GM21381 (cell line): ENCODE results near the gene GTF3C2.
"Not testable (repeated sequence)": the region's sequence is repeated elsewhere in the genome, so short reads cannot be mapped to it uniquely, and the experiment has no call there.

Experiments
- ATAC-seq: cut with Tn5 transposase; IDR thresholded peaks from one replicate; pipeline ENCODE4 v1.9.1; 2021; ENCODE audit warnings: mild to moderate bottlenecking, moderate library complexity; ENCODE audit not compliant: unreplicated experiment

Gene GTF3C2

GRCh38 chr2:27372937-27373336 is 16.4 kb upstream of the GTF3C2 start:
- no peak for ATAC-seq

GRCh38 chr2:27370816-27371620 is 14.5 kb upstream of the GTF3C2 start:
- peak; percentile 10 for ATAC-seq

- peak; percentile 89 for ATAC-seq
Observed at GRCh38 chr2:27370026-27370815, 13.7 kb upstream of the GTF3C2 start, which contains the start of the genes EIF2B4 and SNX17. Gene EIF2B4 (minus strand): TSS chr2:27370338. CDS start chr2:27370314, 24 bp downstream. Gene SNX17 (plus strand): TSS chr2:27370616. CDS start chr2:27370744, 128 bp downstream.

- peak; percentile 7 for ATAC-seq
Observed at GRCh38 chr2:27369471-27370025, 13.0 kb upstream of the GTF3C2 start.

- ATAC-seq: no peak
Observed at GRCh38 chr2:27363933-27364332, 7.4 kb upstream of the GTF3C2 start.

GRCh38 chr2:27362678-27363420 is 6.3 kb upstream of the GTF3C2 start:
- ATAC-seq: no peak

DNA sequence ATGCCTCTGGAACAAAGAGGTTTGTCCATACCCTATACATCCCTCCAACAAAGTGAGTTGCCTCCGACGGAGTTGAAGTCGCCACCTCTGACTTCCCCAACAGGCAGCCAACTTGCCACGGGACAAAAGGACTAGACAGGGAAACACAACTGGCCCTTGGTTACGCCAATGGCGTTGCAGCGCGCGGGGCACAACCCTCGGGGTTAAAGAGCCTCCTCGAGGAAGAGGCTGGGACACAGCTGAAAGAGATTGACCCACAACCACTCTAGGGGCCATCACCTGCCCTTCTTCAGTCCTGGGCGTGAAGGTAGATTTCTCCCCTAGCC is 545 bp downstream of the GTF3C2 start:
- peak; percentile 40 for ATAC-seq

DNA sequence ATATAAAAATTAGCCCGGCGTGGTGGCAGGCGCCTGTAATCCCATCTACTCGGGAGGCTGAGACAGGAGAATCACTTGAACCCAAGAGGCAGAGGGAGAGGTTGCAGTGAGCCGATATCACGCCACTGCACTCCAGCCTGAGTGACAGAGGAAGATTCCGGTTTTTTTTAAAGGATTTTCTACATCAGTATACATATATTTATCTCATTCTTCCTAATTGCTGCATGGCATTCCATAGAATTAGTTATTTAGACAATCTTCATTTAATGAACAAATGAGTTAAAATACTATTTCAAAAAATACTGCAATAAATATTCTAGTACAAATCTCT is 2.0 kb downstream of the GTF3C2 start:
- ATAC-seq: no peak

DNA sequence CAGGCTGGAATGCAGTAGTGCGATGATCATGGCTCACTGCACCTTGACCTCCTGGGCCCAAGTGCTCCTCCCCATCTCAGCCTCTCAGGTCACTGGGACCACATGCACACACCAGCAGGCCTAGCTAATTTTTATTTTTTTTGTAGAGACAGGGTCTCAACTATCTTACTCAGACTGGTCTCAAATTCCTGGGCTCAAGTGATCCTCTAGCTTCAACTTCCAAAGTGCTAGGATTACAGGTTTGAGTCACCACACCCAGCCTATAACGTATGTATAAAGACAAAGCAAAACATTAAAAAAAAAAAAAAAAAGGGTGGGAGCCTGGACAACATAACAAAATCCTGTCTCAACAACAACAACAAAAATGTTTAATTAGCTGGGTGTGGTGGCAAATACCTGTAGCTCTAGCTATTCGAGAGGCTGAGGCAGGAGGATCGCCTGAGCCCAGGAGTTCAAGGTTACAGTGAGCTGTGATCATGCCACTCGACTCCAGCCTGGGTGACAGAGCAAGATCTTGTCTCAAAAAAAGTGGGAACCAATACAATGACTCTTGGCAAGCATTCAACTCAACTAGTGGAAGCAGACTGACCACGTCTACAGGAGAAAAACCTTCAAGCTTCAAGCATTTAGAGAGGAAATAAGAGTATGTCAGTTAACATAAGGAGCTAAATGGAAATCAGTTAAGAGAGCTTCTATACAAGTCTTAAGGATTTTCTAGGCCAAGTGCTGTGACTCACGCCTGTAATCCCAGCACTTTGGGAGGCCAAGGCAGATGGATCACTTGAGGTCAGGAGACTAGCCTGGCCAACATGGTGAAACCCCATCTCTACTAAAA is 2.6 kb downstream of the GTF3C2 start:
- no peak for ATAC-seq

- ATAC-seq: not testable (repeated sequence)
Observed at GRCh38 chr2:27353386-27353761, 3.2 kb downstream of the GTF3C2 start.

DNA sequence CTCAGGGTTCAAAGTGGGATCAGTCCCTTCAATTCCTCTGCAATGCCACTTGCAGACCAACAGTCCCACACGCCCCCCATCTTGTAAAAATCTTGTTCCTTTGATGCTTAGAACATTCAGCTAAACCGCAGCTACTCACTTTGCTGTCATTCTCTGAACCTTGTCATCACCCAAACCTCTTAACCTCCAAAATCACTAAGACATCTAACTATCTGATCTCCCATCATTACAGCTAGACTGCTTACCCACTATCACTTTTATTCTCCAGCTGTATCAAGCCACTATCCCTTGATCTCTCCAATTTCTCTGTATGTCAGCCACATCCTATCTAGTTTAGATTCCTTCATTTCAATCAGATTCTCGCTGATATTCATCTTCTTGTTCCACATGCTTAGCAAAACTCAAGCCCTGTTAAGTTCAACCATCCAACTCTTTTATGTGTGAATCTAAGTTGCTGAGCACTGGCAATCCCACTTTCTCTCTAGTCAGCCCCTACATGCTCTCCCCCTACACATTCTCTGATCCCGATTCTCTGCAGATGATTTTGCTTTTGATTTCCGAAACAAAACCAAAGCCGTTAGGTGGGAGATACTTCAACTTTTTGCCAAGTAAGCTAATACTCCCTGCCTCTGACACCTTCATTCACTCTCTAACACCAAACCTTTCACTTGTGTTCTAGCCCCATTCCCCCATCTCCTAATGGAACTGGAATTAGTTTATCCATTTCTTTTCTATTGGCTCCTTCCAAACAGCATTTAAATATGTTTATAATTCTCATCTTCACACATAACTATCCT is 4.6 kb downstream of the GTF3C2 start:
- ATAC-seq: no peak

DNA sequence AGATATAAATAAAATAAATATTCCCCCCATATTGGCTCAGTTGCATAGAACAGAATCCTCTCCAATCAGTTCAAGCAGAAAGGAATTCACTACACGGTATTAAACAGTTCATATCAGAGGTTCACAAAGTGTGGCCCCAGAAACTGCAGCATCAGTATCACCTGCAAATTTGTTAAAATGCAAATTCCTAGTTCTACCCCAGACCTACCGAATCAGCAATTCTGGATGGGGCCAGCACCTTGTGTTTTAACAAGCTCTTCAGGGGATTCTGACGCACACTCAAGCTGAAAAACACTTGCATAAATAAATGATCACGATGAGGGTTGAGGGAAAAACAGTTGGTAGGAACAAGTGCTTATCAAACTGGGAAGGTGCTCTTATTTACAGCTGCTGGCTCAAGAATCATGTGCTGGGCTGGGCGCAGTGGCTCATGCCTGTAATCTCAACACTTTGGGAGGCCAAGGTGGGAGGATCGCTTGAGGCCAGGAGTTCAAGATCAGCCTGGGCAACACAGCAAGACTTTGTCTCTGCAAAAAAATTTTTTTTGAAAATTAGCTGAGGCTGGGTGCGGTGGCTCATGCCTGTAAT is 6.4 kb downstream of the GTF3C2 start:
- ATAC-seq: no peak

DNA sequence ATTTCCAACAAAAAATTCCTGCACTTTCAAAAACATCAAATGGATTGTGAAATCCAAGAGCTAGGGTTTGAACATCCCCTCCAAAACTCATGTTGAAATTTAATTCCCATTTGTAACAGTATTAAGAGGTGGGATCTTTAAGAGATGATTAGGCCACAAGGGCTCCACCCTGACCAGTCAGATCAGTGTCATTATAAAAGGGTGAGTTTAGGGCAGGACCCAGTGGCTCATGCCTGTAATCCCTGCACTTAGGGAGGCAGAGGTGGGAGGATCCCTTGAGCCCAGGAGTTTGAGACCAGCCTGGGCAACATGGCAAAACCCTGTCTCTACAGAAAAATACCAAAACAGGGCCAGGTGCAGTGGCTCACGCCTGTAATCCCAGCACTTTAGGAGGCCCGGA is 8.9 kb downstream of the GTF3C2 start:
- ATAC-seq: no peak

GRCh38 chr2:27336173-27336572 is 20.4 kb downstream of the GTF3C2 start:
- ATAC-seq: no peak

GRCh38 chr2:27335311-27335710 is 21.3 kb downstream of the GTF3C2 start:
- no peak for ATAC-seq

GRCh38 chr2:27324720-27325119 is 31.8 kb downstream of the GTF3C2 start:
- ATAC-seq: no peak

- ATAC-seq: no peak
Observed at GRCh38 chr2:27323596-27324285, 32.8 kb downstream of the GTF3C2 start.

DNA sequence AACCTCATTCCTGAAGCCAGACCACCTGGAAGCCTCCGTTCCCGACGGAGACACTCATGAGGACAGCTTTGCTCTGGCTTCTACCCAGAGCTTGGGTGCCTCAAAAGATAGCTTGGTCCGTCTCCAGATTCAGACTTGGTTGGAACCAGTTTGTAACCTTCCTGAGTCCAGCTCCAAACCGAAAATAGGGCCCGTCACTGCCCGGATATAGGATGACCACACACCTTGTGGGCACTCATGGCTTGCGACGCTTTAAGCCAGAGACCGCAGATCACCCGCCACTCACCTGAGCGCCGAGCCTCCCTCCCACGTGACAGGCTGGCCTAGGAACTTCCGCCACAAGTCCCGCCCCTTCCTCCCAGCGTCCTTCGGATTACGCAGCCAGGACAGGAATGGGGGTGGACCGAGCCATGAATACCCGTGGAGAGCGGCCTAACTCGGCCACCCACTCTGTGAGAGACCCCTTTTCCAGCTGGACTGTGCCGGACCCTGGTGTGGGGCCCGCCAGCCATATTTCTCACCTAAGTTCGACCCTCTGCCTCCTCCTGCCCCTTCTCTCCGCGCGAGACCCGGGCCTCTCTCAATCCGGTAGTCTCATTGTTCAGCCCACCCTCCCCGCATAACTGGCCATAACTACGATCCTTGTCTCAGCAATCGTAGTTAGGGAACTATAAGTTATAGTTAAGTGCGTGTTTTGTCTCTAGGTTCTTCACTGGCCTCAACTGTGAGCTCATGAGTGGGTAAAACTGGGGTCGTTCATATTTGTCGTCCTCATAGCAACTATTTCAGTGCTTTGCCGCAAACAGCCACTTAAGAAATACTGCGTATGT is 33.6 kb downstream of the GTF3C2 start, which contains the start of gene MPV17:
Gene MPV17, minus strand, starts transcription at position 332 of the 830 bp plus-strand sequence. CDS start 580 bp downstream, outside the sequence.
- ATAC-seq: peak; percentile 96
